NB4 (cell line): ENCODE data around the gene C13orf46.

ENCODE experiments used
- MAX ChIP-seq: IDR thresholded peaks from 2 replicates; pipeline ENCODE4 v1.6.1; 2011; ENCODE audit warnings: low read depth, low read length
- MYC ChIP-seq: IDR thresholded peaks from 2 replicates; pipeline ENCODE4 v1.6.1; 2011; ENCODE audit warnings: low read depth, low read length
- POLR2A ChIP-seq: IDR thresholded peaks from 2 replicates; pipeline ENCODE4 v1.6.1; 2011; ENCODE audit warnings: mild to moderate bottlenecking; ENCODE audit not compliant: insufficient read length; ENCODE audit errors: extremely low read depth
- TF ChIP-seq, protein P1 (sequence below): IDR thresholded peaks from one replicate; pipeline ENCODE4 v1.5.1; 2012; ENCODE audit warnings: low read depth, low read length

DNA sequence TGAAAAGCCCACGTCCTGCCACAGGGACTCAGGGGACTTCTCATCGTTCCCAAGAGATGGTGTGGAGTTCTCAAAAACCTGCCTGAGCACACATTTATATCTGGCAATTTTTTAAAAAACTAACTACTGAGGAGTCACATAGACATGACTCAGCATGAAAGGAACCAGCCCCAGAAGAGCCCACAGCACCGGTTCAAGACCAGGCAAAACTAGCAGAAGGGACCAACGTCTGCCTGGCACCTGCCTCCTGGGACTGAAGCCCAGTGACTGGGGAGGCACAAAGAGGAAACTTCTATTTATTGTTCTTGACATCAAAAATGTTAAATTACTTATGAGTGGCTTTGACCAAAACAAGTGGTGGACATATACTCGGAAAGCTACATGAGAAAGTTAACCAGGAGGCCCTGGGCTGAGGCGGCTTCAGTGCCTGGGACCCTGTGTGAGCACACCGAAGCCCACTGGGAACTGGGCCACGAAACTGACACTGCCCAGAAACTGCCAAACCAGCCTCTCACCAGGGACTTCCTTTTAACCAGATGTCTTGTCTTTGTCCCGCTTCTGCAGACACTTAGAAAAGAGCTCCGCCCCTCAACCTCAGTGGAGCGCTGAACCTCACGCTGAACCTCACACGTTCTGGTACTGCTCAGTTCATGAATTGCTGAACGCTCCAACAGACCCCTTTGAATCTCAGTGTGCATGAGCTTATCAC lies 25.7 kb downstream of the C13orf46 start:
- TF ChIP-seq, protein P1, sequence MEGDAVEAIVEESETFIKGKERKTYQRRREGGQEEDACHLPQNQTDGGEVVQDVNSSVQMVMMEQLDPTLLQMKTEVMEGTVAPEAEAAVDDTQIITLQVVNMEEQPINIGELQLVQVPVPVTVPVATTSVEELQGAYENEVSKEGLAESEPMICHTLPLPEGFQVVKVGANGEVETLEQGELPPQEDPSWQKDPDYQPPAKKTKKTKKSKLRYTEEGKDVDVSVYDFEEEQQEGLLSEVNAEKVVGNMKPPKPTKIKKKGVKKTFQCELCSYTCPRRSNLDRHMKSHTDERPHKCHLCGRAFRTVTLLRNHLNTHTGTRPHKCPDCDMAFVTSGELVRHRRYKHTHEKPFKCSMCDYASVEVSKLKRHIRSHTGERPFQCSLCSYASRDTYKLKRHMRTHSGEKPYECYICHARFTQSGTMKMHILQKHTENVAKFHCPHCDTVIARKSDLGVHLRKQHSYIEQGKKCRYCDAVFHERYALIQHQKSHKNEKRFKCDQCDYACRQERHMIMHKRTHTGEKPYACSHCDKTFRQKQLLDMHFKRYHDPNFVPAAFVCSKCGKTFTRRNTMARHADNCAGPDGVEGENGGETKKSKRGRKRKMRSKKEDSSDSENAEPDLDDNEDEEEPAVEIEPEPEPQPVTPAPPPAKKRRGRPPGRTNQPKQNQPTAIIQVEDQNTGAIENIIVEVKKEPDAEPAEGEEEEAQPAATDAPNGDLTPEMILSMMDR: no peak
- TF ChIP-seq POLR2A (no peak), MAX (no peak), MYC (no peak)
